Naive thymus-derived CD4-positive, alpha-beta T cell (primary cell): Measurements from ENCODE around the gene FBLN1. TPM values are rescaled to one million over a fixed set of nuclear protein-coding genes. Genes with fewer than 3 reads are reported as not detected.

Experiments
- ATAC-seq: fragments of 150-1000 bp; cut with Tn5 transposase; 2 replicates; pipeline ENCODE4 v1.10.0; 2021; ENCODE audit warnings: mild to moderate bottlenecking, moderate library complexity
- CTCF ChIA-PET: fragments of 350-600 bp; sonication (Branson Sonifier 250); formaldehyde crosslinking; loops from one replicate; lab custom pipeline; 2021; ENCODE audit warnings: antibody characterized with exemption; lab: Charles Lee
- POLR2A ChIA-PET: fragments of 350-600 bp; sonication (Branson Sonifier 250); formaldehyde crosslinking; loops from one replicate; lab custom pipeline; 2021; ENCODE audit warnings: antibody characterized with exemption, inconsistent platforms; lab: Charles Lee
- DNase-seq, 9 donors: peaks; one replicate each; pipeline versions ENCODE4 v3.0.0 to v3.0.0-alpha.2; 2020 to 2022; ENCODE audit warnings: mixed read lengths in 1 of 9
- H3K27ac ChIP-seq: one replicate; pipeline ENCODE4 v1.7.0; 2013; ENCODE audit warnings: mild to moderate bottlenecking, low read depth, low read length, moderate library complexity
- H3K27me3 ChIP-seq, 2 donors: one replicate each; pipeline ENCODE4 v1.7.0; 2013; ENCODE audit warnings: low read length in 2 of 2, mild to moderate bottlenecking in 2 of 2, moderate library complexity in 2 of 2; ENCODE audit not compliant: control insufficient read depth in 2 of 2, insufficient read depth in 2 of 2
- H3K36me3 ChIP-seq, 3 experiments: 1 replicate in 2 of 3; 2 replicates in 1 of 3; pipeline ENCODE4 v1.7.0; 2013; ENCODE audit warnings: low read length in 3 of 3, mild to moderate bottlenecking in 3 of 3, moderate library complexity in 1 of 3; ENCODE audit not compliant: insufficient read depth in 3 of 3, control insufficient read depth in 2 of 3
- H3K4me1 ChIP-seq, 2 donors: one replicate each; pipeline ENCODE4 v1.7.0; 2013; ENCODE audit warnings: low read length in 2 of 2, mild to moderate bottlenecking in 2 of 2, moderate library complexity in 1 of 2; ENCODE audit not compliant: control insufficient read depth in 2 of 2, insufficient read depth in 2 of 2
- H3K4me3 ChIP-seq: 2 replicates; pipeline ENCODE4 v1.7.0; 2013; ENCODE audit warnings: mild to moderate bottlenecking, low read length
- H3K9me3 ChIP-seq, 3 experiments: 1 replicate in 2 of 3; 2 replicates in 1 of 3; pipeline ENCODE4 v1.7.0; 2013; ENCODE audit warnings: low read length in 3 of 3; ENCODE audit not compliant: control insufficient read depth in 2 of 3
- H3K27ac Mint-ChIP-seq, 9 donors: one replicate each; pipeline ENCODE4 v1.8.0; 2020 to 2022; ENCODE audit warnings: mixed read lengths in 9 of 9, mild to moderate bottlenecking in 8 of 9, moderate library complexity in 5 of 9, inconsistent platforms in 2 of 9
- H3K27me3 Mint-ChIP-seq, 5 donors: one replicate each; pipeline ENCODE4 v1.8.0; 2021 to 2022; ENCODE audit warnings: mixed read lengths in 5 of 5, mild to moderate bottlenecking in 1 of 5
- H3K36me3 Mint-ChIP-seq, 5 donors: one replicate each; pipeline ENCODE4 v1.8.0; 2020 to 2022; ENCODE audit warnings: mixed read lengths in 5 of 5, mild to moderate bottlenecking in 3 of 5, inconsistent platforms in 1 of 5
- H3K4me1 Mint-ChIP-seq, 7 donors: one replicate each; pipeline ENCODE4 v1.8.0; 2020 to 2022; ENCODE audit warnings: mixed read lengths in 7 of 7, mild to moderate bottlenecking in 3 of 7, inconsistent platforms in 1 of 7
- H3K4me3 Mint-ChIP-seq, 10 donors: one replicate each; pipeline ENCODE4 v1.8.0; 2020 to 2022; ENCODE audit warnings: mild to moderate bottlenecking in 10 of 10, mixed read lengths in 10 of 10, moderate library complexity in 6 of 10, inconsistent platforms in 2 of 10
- H3K9me3 Mint-ChIP-seq, 11 donors: one replicate each; pipeline ENCODE4 v1.8.0; 2020 to 2022; ENCODE audit warnings: mixed read lengths in 11 of 11, mild to moderate bottlenecking in 4 of 11, inconsistent platforms in 1 of 11, moderate library complexity in 1 of 11
- intact Hi-C, 2 donors: fragments of 100-400 bp; cut with micrococcal nuclease; formaldehyde crosslinking; loops; one replicate each; pipeline ENCODE4 v1.15.1; 2023
- polyA plus RNA-seq, 2 donors: library from polyadenylated mRNA; unstranded; fragments of 300-500 nt; fragmentation: Illumina TruSeq; gene quantifications; one replicate each; pipeline ENCODE4 v1.2.3, GENCODE V29; 2021
- total RNA-seq, 6 experiments: library from RNA in 5 of 6; stranded (reverse) in 5 of 6; gene quantifications; 1 replicate in 5 of 6; 2 replicates in 1 of 6; pipeline ENCODE4 v1.2.3 and lab custom pipeline; 2021 to 2026

FBLN1 gene
- total and polyA plus RNA-seq, 7 experiments from 2014 or later, result 0.11 to 1.1 TPM; not detected in 5

DNA sequence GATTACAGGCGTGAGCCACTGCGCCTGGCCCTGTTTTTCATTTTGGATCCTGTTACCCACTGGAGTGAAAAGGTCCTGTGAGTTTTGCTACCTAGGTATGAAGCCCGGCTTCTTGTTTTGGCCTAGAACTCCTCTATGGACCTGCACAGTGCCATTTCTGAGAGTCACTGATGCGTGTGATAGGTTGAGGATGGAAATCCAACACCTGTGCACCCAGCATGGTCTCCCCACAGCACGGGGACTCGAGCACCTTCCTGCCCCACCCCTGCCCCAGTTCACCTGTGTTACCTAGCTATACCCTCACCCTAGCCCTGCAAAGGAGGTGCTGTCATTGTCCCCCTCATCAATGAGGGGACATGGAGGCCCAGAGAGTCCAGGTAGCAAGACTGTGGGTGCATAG is 5.1 kb downstream of the FBLN1 start:
- Mint-ChIP-seq H3K4me1 (peaks cover 0 to 7% (median 0%) of the 10 kb centered on the region in 7 donors), H3K36me3 (no peaks in the 10 kb centered on the region), H3K9me3 (no peaks in the 10 kb centered on the region), H3K27ac (no peak overlapping the region), H3K27me3 (peaks cover 23 to 46% (median 36%) of the 10 kb centered on the region in 5 donors), H3K4me3 (no peak overlapping the region)
- POLR2A ChIA-PET, result no interaction called here
- no peak for ATAC-seq
- Histone ChIP-seq H3K27me3 (no peaks in the 10 kb centered on the region), H3K27ac (no peak overlapping the region), H3K4me3 (no peak overlapping the region), H3K36me3 (no peaks in the 10 kb centered on the region), H3K4me1 (no peaks in the 10 kb centered on the region), H3K9me3 (no peaks in the 10 kb centered on the region)
- CTCF ChIA-PET, result no interaction called here
- DNase-seq, result no peak
- intact Hi-C loops, result no loop called here

DNA sequence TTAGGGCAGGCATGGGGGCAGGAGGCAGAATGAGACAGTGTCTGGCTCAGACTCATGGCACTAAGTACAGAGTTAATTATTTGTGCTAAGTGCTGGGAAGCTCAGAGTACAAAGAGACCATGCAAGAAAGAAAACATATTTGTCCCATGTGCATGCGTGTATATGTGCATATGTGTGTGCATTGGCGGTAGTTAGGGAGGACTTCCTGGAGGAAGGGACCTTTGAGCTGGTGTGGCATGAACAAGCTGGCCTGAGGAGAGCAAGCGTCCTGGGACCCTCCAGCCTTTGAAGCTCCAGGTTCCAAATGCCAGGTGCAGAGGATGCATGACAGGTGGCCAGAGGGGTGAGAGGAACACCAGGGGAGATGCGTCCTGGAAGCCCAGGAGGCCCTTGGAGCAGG is 6.1 kb downstream of the FBLN1 start:
- Histone ChIP-seq H3K4me3 (no peak overlapping the region), H3K4me1 (no peaks in the 10 kb centered on the region), H3K36me3 (no peaks in the 10 kb centered on the region), H3K9me3 (no peaks in the 10 kb centered on the region), H3K27ac (no peak overlapping the region), H3K27me3 (no peaks in the 10 kb centered on the region)
- ChIA-PET CTCF (no interaction called here), POLR2A (interaction anchor here (0.7 kb wide), 1 partner anchor 26 kb away, joined by 4 read pairs; no protein-coding TSS in a partner anchor)
- Mint-ChIP-seq H3K4me1 (peaks cover 0 to 7% (median 0%) of the 10 kb centered on the region in 7 donors), H3K9me3 (no peaks in the 10 kb centered on the region), H3K27ac (no peak overlapping the region), H3K27me3 (peaks cover 19 to 41% (median 31%) of the 10 kb centered on the region in 5 donors), H3K36me3 (no peaks in the 10 kb centered on the region), H3K4me3 (no peak overlapping the region)
- DNase-seq (no peak), ATAC-seq (no peak)
- intact Hi-C loops, result no loop called here

- no peaks in the 10 kb centered on the region for H3K27me3 ChIP-seq
- Mint-ChIP-seq H3K27ac (no peak overlapping the region), H3K27me3 (peaks cover 5 to 24% (median 15%) of the 10 kb centered on the region in 5 donors), H3K4me3 (no peak overlapping the region), H3K9me3 (no peaks in the 10 kb centered on the region), H3K36me3 (no peaks in the 10 kb centered on the region), H3K4me1 (peaks cover 0 to 4% (median 0%) of the 10 kb centered on the region in 7 donors)
- no peaks in the 10 kb centered on the region for H3K9me3 ChIP-seq
- ChIA-PET POLR2A (no interaction called here), CTCF (interaction anchor here (0.6 kb wide), 1 partner anchor 296 kb away, joined by 3 read pairs; no protein-coding TSS in a partner anchor)
- no peak overlapping the region for H3K4me3 ChIP-seq
- H3K27ac ChIP-seq, result no peak overlapping the region
- intact Hi-C loops, result no loop called here
- no peaks in the 10 kb centered on the region for H3K4me1 ChIP-seq
- no peak for ATAC-seq
- no peaks in the 10 kb centered on the region for H3K36me3 ChIP-seq
- DNase-seq, result no peak
Observed at GRCh38 chr22:45510376-45511232, 7.9 kb downstream of the FBLN1 start.

DNA sequence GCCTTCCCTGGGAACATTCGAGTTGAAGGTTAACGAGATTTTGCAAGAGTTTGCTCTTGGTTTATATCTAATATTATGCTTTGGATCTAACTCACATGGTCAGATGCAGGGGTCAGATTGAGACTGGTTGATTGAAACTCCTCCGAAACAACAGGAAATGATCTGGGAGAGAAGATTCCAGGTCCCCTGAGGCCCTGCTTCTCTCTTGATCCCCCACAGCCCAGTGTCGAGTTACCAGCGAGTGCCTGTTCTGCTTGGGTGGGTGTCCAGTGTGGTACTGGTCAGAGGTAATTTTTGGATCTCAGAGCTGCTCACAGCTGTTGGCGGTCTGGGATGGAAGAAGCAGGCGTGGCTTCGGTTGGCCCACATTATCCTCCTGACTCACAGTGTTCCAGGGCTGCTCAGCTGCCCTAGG is 9.2 kb downstream of the FBLN1 start:
- no peak for DNase-seq

GRCh38 chr22:45512363-45512762 is 9.7 kb downstream of the FBLN1 start:
- Histone ChIP-seq H3K4me1 (no peaks in the 10 kb centered on the region), H3K27me3 (no peaks in the 10 kb centered on the region), H3K4me3 (no peak overlapping the region), H3K9me3 (no peaks in the 10 kb centered on the region), H3K36me3 (no peaks in the 10 kb centered on the region), H3K27ac (no peak overlapping the region)
- ChIA-PET POLR2A (no interaction called here), CTCF (no interaction called here)
- H3K9me3 Mint-ChIP-seq, result no peaks in the 10 kb centered on the region
- ATAC-seq, result no peak
- H3K27me3 Mint-ChIP-seq, result peaks cover 0 to 16% (median 7%) of the 10 kb centered on the region in 5 donors
- H3K36me3 Mint-ChIP-seq, result no peaks in the 10 kb centered on the region
- no peak overlapping the region for H3K27ac Mint-ChIP-seq
- DNase-seq, result no peak
- no peaks in the 10 kb centered on the region for H3K4me1 Mint-ChIP-seq
- H3K4me3 Mint-ChIP-seq, result no peak overlapping the region
- intact Hi-C loops, result no loop called here

More for the DNA sequence above, 9.2 kb downstream of the FBLN1 start:
- Histone ChIP-seq H3K36me3 (no peaks in the 10 kb centered on the region), H3K9me3 (no peaks in the 10 kb centered on the region), H3K4me3 (no peak overlapping the region), H3K4me1 (no peaks in the 10 kb centered on the region), H3K27ac (no peak overlapping the region), H3K27me3 (no peaks in the 10 kb centered on the region)
- intact Hi-C loops, result no loop called here
- Mint-ChIP-seq H3K36me3 (no peaks in the 10 kb centered on the region), H3K27me3 (peaks cover 0 to 16% (median 7%) of the 10 kb centered on the region in 5 donors), H3K9me3 (no peaks in the 10 kb centered on the region), H3K4me1 (no peaks in the 10 kb centered on the region), H3K27ac (no peak overlapping the region), H3K4me3 (no peak overlapping the region)
- ChIA-PET CTCF (no interaction called here), POLR2A (no interaction called here)
- no peak for ATAC-seq

DNA sequence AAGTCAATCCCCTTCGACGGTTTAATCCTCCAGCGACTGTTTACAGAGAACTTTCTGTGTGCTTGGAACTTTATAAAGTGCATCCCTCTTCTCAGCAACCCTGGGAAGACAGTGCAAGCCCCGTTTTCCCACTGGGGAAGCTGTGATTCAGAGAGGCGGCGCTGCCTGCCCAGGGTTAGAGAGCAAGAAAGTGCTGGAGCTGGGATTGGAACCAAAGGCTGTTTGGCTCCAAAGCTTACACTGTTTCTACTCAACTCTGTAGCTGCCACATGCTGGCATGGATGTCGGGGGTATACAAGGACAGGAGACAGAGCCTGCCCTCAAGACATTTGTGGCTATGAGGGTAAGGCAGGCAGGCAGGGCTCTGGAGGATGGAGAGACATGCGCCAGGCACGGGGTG is 13.0 kb downstream of the FBLN1 start:
- no peaks in the 10 kb centered on the region for H3K36me3 Mint-ChIP-seq
- no peak overlapping the region for H3K27ac Mint-ChIP-seq
- POLR2A ChIA-PET, result no interaction called here
- Histone ChIP-seq H3K27me3 (no peaks in the 10 kb centered on the region), H3K9me3 (no peaks in the 10 kb centered on the region), H3K27ac (no peak overlapping the region), H3K36me3 (no peaks in the 10 kb centered on the region), H3K4me3 (no peak overlapping the region), H3K4me1 (no peaks in the 10 kb centered on the region)
- H3K4me3 Mint-ChIP-seq, result no peak overlapping the region
- peaks cover 0 to 8% (median 0%) of the 10 kb centered on the region in 5 donors for H3K27me3 Mint-ChIP-seq
- intact Hi-C loops, result no loop called here
- ATAC-seq (no peak), DNase-seq (no peak)
- no peaks in the 10 kb centered on the region for H3K9me3 Mint-ChIP-seq
- CTCF ChIA-PET, result no interaction called here
- no peaks in the 10 kb centered on the region for H3K4me1 Mint-ChIP-seq

GRCh38 chr22:45516163-45516562 is 13.5 kb downstream of the FBLN1 start:
- H3K36me3 Mint-ChIP-seq, result no peaks in the 10 kb centered on the region
- no peak overlapping the region for H3K4me3 Mint-ChIP-seq
- intact Hi-C loops, result no loop called here
- H3K4me1 Mint-ChIP-seq, result no peaks in the 10 kb centered on the region
- H3K36me3 ChIP-seq, result no peaks in the 10 kb centered on the region
- no peaks in the 10 kb centered on the region for H3K9me3 ChIP-seq
- no peaks in the 10 kb centered on the region for H3K9me3 Mint-ChIP-seq
- H3K4me3 ChIP-seq, result no peak overlapping the region
- no peaks in the 10 kb centered on the region for H3K4me1 ChIP-seq
- H3K27me3 ChIP-seq, result no peaks in the 10 kb centered on the region
- ATAC-seq (no peak), DNase-seq (no peak)
- CTCF ChIA-PET, result no interaction called here
- H3K27me3 Mint-ChIP-seq, result peaks cover 0 to 8% (median 0%) of the 10 kb centered on the region in 5 donors
- POLR2A ChIA-PET, result no interaction called here
- no peak overlapping the region for H3K27ac Mint-ChIP-seq
- H3K27ac ChIP-seq, result no peak overlapping the region
